ENCODE results near the gene SDF4.

SDF4 gene

DNA sequence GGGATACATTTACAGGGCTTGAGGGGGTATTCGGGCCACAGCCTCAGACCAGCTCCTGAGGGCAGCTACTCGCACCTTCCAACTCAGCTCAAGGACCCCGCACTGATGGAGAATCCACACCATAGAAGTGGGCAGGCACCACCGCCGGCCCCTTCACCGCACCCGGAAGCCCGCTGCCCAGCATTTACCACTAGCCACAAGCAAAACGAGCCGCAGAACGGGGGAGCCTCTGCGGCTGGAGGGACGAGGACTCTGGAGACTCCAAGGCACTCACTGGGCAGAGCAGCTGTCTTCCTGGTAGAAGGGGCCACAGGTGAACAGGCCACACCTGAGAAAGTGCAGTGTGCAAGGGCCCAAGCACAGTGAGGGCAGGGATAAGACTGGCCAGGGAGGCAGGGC, 36.5 kb upstream of the SDF4 start:
- peaks cover 72% of the 10 kb centered on the region for H3K79me2 ChIP-seq (ENCODE audit: low read length)
- peaks cover 36% of the 10 kb centered on the region for H4K20me1 ChIP-seq (ENCODE audit: insufficient read depth, low read length)
- H3K9ac ChIP-seq (ENCODE audit: low read length), result no peak overlapping the region

DNA sequence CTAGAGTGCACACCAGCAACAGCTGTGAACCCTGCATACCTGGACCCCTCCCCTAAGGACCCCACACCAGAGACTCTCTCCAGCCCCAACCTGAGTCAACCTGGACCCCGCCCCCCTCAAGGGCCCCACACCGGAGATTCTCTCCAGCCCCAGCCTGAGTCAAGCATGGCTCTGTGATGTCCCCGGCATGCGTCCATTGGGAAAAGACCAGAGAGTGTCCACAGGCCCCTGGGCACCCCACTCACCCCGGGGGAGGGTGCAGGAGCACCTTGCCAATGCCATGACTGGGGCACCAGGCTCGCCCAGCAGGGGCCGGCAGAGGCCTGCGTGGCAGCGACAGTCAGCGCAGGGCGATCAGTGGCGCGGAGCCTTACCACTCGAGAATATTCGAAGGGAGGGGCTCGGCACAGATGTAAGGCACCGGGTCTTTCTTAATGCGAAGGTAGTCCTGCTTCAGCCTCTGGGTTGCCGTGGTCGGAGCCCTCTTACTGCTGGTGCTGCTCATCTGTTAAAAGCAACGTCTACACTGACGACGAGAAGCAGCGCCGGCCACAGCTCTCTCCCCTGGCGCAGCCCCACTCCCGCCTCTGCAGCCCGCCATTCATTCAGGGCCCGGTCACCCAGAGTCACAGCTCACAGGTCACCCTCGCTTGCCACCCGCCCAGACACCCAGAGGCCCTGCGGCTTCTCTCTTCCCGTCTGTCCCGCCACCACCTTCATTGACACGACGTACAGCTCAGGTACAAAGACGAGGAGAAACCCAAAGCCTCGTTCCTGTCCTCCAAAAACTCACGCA, 35.9 kb upstream of the SDF4 start:
- Histone ChIP-seq H3K36me3 (replicated peaks; ENCODE audit: low read depth, low read length) (peaks cover 33% of the 10 kb centered on the region), H4K20me1 (ENCODE audit: insufficient read depth, low read length) (peaks cover 34% of the 10 kb centered on the region)
- no peak for TF ChIP-seq EZH2phosphoT487 (IDR thresholded peaks at IDR 0.05; ENCODE audit: low read depth)
- TF ChIP-seq, protein P1, sequence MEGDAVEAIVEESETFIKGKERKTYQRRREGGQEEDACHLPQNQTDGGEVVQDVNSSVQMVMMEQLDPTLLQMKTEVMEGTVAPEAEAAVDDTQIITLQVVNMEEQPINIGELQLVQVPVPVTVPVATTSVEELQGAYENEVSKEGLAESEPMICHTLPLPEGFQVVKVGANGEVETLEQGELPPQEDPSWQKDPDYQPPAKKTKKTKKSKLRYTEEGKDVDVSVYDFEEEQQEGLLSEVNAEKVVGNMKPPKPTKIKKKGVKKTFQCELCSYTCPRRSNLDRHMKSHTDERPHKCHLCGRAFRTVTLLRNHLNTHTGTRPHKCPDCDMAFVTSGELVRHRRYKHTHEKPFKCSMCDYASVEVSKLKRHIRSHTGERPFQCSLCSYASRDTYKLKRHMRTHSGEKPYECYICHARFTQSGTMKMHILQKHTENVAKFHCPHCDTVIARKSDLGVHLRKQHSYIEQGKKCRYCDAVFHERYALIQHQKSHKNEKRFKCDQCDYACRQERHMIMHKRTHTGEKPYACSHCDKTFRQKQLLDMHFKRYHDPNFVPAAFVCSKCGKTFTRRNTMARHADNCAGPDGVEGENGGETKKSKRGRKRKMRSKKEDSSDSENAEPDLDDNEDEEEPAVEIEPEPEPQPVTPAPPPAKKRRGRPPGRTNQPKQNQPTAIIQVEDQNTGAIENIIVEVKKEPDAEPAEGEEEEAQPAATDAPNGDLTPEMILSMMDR (IDR thresholded peaks at IDR 0.05; ENCODE audit: low read depth, low read length), result no peak

More for the DNA sequence above, 36.5 kb upstream of the SDF4 start:
- H3K36me3 ChIP-seq (replicated peaks; ENCODE audit: low read depth, low read length), result peaks cover 28% of the 10 kb centered on the region
- no peak overlapping the region for H2AFZ ChIP-seq (ENCODE audit: low read depth, low read length)
- no peak overlapping the region for H3K27ac ChIP-seq (ENCODE audit: low read length)
- H3K9me3 ChIP-seq (ENCODE audit: insufficient read depth, low read length), result no peaks in the 10 kb centered on the region
- H3K27me3 ChIP-seq (ENCODE audit: low read depth, low read length), result no peaks in the 10 kb centered on the region
- H3K4me1 ChIP-seq (ENCODE audit: low read length), result peaks cover 15% of the 10 kb centered on the region
- TF ChIP-seq EZH2phosphoT487 (IDR thresholded peaks at IDR 0.05; ENCODE audit: low read depth), result no peak
- TF ChIP-seq, protein P1 (IDR thresholded peaks at IDR 0.05; ENCODE audit: low read depth, low read length), result no peak
- H3K4me3 ChIP-seq (ENCODE audit: low read length), result no peak overlapping the region
- H3K4me2 ChIP-seq (ENCODE audit: low read length), result no peak overlapping the region

DNA sequence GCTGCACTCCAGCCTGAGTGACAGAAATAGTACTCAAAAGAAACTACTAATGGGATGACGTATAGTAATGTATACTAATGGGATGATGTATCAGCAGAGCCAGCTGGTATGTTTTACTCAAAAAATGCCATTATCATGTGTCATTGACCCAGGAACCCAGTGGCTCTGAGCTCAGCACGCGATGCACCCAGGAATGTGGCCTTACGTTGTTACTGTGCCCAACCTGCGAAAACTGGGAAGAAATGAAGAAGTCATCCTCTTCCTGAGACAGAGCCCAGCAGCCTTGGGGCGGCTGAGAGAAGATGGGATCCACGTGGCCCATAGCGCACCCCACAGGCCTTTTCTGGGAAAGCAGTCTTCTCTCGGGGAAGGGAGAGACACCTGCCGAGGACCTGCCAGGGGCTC, 33.1 kb upstream of the SDF4 start:
- Histone ChIP-seq H3K4me3 (ENCODE audit: low read length) (no peak overlapping the region), H3K4me1 (ENCODE audit: low read length) (peaks cover 9% of the 10 kb centered on the region; the same call in 1 of the 2 replicates), H3K27me3 (ENCODE audit: low read depth, low read length) (no peaks in the 10 kb centered on the region), H3K9ac (ENCODE audit: low read length) (no peak overlapping the region), H4K20me1 (ENCODE audit: insufficient read depth, low read length) (peaks cover 12% of the 10 kb centered on the region), H2AFZ (ENCODE audit: low read depth, low read length) (no peak overlapping the region), H3K36me3 (replicated peaks; ENCODE audit: low read depth, low read length) (peaks cover 39% of the 10 kb centered on the region), H3K4me2 (ENCODE audit: low read length) (no peak overlapping the region), H3K27ac (ENCODE audit: low read length) (no peak overlapping the region), H3K9me3 (ENCODE audit: insufficient read depth, low read length) (no peaks in the 10 kb centered on the region), H3K79me2 (ENCODE audit: low read length) (peaks cover 38% of the 10 kb centered on the region)
- TF ChIP-seq, protein P1 (IDR thresholded peaks at IDR 0.05; ENCODE audit: low read depth, low read length), result peak; percentile 17
- no peak for TF ChIP-seq EZH2phosphoT487 (IDR thresholded peaks at IDR 0.05; ENCODE audit: low read depth)

More for the DNA sequence above, 35.9 kb upstream of the SDF4 start:
- Histone ChIP-seq H3K27ac (ENCODE audit: low read length) (no peak overlapping the region), H3K4me1 (ENCODE audit: low read length) (peaks cover 14% of the 10 kb centered on the region), H3K27me3 (ENCODE audit: low read depth, low read length) (no peaks in the 10 kb centered on the region), H3K4me2 (ENCODE audit: low read length) (no peak overlapping the region), H3K4me3 (ENCODE audit: low read length) (no peak overlapping the region), H2AFZ (ENCODE audit: low read depth, low read length) (no peak overlapping the region), H3K79me2 (ENCODE audit: low read length) (peaks cover 66% of the 10 kb centered on the region), H3K9ac (ENCODE audit: low read length) (no peak overlapping the region), H3K9me3 (ENCODE audit: insufficient read depth, low read length) (no peaks in the 10 kb centered on the region)

DNA sequence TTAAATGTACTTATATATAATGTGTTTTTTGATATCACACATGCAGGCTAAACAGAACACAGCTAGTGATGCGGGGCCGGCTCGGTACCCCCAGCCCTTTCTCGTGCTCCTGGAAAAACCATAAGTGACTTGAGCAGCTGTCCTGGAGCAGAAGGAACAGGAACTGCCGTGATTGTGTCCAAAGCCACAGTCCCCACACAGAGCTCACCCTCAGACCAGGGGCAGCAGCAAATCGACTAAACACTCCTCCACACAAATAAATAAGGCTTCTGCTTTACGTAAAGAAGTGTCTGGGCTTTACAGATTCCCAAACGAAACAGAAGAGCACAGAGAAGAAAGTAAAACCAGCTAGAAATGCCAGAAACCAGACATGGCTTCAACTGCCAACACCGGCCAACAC, 32.2 kb upstream of the SDF4 start:
- Histone ChIP-seq H2AFZ (ENCODE audit: low read depth, low read length) (no peak overlapping the region), H3K27me3 (ENCODE audit: low read depth, low read length) (no peaks in the 10 kb centered on the region), H3K9me3 (ENCODE audit: insufficient read depth, low read length) (no peaks in the 10 kb centered on the region), H3K4me2 (ENCODE audit: low read length) (no peak overlapping the region), H3K4me3 (ENCODE audit: low read length) (no peak overlapping the region), H4K20me1 (ENCODE audit: insufficient read depth, low read length) (peaks cover 12% of the 10 kb centered on the region), H3K27ac (ENCODE audit: low read length) (no peak overlapping the region), H3K4me1 (ENCODE audit: low read length) (peaks cover 9% of the 10 kb centered on the region; the same call in 1 of the 2 replicates), H3K36me3 (replicated peaks; ENCODE audit: low read depth, low read length) (peaks cover 42% of the 10 kb centered on the region), H3K79me2 (ENCODE audit: low read length) (peaks cover 33% of the 10 kb centered on the region), H3K9ac (ENCODE audit: low read length) (no peak overlapping the region)
- TF ChIP-seq, protein P1 (IDR thresholded peaks at IDR 0.05; ENCODE audit: low read depth, low read length), result no peak
- no peak for TF ChIP-seq EZH2phosphoT487 (IDR thresholded peaks at IDR 0.05; ENCODE audit: low read depth)

All from OCI-LY3 (cell line).